Testis (tissue), 3 donors: ENCODE data around the gene EFNB2. TPM values are rescaled to one million over a fixed set of nuclear protein-coding genes. Genes with fewer than 3 reads are reported as not detected.
A peak's percentile ranks its signal among the peaks of the same experiment; 100 is the strongest.

Experiments
- DNase-seq: peaks from one replicate; pipeline ENCODE4 v3.0.0-alpha.2; 2019
- H3K27ac ChIP-seq, 2 donors: fragments of 200-600 bp; sonication (generic); one replicate each; pipeline ENCODE4 v1.5.1; 2019
- H3K27me3 ChIP-seq: fragments of 200-600 bp; sonication (generic); one replicate; pipeline ENCODE4 v1.5.1; 2019
- H3K36me3 ChIP-seq: fragments of 200-600 bp; sonication (generic); one replicate; pipeline ENCODE4 v1.5.1; 2017; ENCODE audit warnings: low read depth; ENCODE audit errors: missing control alignments
- H3K4me1 ChIP-seq: fragments of 200-600 bp; sonication (generic); one replicate; pipeline ENCODE4 v1.5.1; 2019
- H3K4me3 ChIP-seq, 2 donors: fragments of 200-600 bp; sonication (generic); one replicate each; pipeline ENCODE4 v1.5.1; 2017 to 2019
- H3K9me3 ChIP-seq: fragments of 200-600 bp; sonication (generic); one replicate; pipeline ENCODE4 v1.5.1; 2017
- POLR2A ChIP-seq: fragments of 450-650 bp; IDR thresholded peaks from one replicate; pipeline ENCODE4 v1.6.1; 2017; ENCODE audit warnings: antibody characterized with exemption, mild to moderate bottlenecking, moderate library complexity
- WGBS, 2 donors: methylation state at CpG; one replicate each; pipeline ENCODE4 v1.1.5; 2018; 5-methylcytosine and 5-hydroxymethylcytosine counted together
- intact Hi-C: fragments of 100-400 bp; cut with DNase I; formaldehyde crosslinking; loops from one replicate; pipeline ENCODE4 v1.15.1; 2023; ENCODE audit warnings: low total_unique reads
- polyA plus RNA-seq: library from polyadenylated mRNA; stranded (reverse); fragments of 350-450 nt; fragmentation: Illumina TruSeq; extraction: RNeasy Lipid Tissue Mini Kit (QIAGEN cat#74804); gene quantifications from one replicate; pipeline ENCODE4 v1.2.3, GENCODE V29; 2014; ENCODE audit warnings: low read depth, low replicate concordance; ENCODE audit not compliant: insufficient read depth
- total RNA-seq, 2 donors: library from RNA; depleted of rRNA; stranded (reverse); fragments of >200 nt; gene quantifications; one replicate each; pipeline ENCODE4 v1.2.3, GENCODE V29; 2016
- TF ChIP-seq, protein P1 (sequence below), 3 experiments: fragments of 450-650 bp in 2 of 3; fragments of 200-600 bp in 1 of 3; sonication (generic) in 1 of 3; IDR thresholded peaks; one replicate each; pipeline ENCODE4 v1.5.1; 2016 to 2019; ENCODE audit warnings: antibody characterized with exemption in 3 of 3, mild to moderate bottlenecking in 2 of 3, moderate library complexity in 1 of 3

EFNB2 gene
- total and polyA plus RNA-seq, 3 donors from 2014 or later = 17.4 to 37.7 (median 24.7) TPM

DNA sequence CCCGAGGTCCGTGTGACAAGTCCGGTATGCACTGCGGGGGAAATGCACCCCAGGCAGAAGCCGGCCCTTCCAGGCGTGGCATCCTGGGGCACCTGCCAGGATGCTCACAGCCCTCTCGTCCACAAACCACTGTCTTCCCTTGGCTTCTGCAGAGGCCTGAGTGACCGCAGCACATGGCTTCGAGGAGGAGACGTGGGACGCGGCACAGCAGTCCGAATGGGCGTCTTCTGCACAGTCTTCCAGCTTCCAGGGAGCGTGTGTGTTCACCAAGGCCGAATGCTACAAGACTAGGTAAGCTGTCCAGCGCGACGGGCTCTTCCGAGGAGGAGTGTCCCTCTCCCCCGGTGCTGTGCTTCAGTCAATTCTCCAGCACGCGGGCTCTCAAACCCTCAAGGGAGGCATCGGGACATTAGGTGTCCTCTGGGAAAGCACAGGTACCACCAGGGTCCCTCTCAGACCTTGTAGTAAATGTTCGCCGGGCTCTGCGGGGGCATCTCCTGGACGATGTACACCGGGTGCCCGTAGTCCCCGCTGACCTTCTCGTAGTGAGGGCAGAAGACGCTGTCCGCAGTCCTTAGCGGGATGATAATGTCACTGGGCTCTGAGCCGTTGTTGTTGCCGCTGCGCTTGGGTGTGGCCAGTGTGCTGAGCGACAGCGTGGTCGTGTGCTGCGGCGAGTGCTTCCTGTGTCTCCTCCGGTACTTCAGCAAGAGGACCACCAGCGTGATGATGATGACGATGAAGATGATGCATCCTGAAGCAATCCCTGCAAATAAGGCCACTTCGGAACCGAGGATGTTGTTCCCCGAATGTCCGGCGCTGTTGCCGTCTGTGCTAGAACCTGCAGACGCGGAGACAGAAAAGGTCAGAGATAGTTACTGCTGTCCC, 42.6 kb downstream of the EFNB2 start:
- 84 to 95% methylated on average over 19 to 54 of the region's 54 CpGs for WGBS, 2 donors
- peak overlapping the region; percentile 58 to 64 for H3K27ac ChIP-seq

DNA sequence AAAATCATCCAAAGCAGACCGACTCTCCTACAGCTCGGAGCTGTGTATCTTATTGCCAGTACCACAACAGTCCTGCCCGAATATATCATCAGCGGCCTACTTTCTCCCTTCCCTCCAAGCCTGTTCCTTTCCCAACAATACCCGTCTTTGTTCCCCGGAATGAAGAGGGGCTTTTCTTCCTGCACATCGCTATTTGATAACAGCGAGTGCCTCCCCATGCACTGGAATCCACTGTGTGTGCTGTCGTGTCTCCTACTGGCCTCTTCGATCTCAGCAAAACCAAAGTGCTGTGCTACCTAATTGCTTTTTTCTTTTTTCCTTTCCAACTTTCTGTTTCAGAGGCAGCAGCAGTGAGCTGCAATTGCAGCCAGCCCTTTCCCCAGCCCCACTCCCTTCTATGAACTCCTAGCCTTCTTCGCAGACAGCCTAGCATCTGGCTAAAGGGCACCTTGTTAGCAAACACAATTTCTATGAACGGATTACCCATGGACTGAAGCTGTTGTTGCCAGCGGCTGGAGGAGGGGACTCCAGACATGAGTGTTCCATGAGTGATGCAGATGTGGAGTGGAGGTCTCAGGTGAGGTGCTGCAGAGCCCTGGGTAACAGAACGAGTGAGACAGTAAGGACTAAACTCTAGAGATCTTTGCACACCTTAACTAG, 43.4 kb downstream of the EFNB2 start:
- Histone ChIP-seq H3K36me3 (no peaks in the 10 kb centered on the region), H3K9me3 (no peaks in the 10 kb centered on the region), H3K4me1 (peaks cover 41% of the 10 kb centered on the region), H3K27me3 (no peaks in the 10 kb centered on the region), H3K4me3 (no peak overlapping the region), H3K27ac (peak overlapping the region; percentile 58 to 64)
- TF ChIP-seq POLR2A = no peak
- TF ChIP-seq, protein P1, sequence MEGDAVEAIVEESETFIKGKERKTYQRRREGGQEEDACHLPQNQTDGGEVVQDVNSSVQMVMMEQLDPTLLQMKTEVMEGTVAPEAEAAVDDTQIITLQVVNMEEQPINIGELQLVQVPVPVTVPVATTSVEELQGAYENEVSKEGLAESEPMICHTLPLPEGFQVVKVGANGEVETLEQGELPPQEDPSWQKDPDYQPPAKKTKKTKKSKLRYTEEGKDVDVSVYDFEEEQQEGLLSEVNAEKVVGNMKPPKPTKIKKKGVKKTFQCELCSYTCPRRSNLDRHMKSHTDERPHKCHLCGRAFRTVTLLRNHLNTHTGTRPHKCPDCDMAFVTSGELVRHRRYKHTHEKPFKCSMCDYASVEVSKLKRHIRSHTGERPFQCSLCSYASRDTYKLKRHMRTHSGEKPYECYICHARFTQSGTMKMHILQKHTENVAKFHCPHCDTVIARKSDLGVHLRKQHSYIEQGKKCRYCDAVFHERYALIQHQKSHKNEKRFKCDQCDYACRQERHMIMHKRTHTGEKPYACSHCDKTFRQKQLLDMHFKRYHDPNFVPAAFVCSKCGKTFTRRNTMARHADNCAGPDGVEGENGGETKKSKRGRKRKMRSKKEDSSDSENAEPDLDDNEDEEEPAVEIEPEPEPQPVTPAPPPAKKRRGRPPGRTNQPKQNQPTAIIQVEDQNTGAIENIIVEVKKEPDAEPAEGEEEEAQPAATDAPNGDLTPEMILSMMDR (IDR thresholded peaks at IDR 0.05) = no peak
- DNase-seq = peak; percentile 80
- intact Hi-C loops = no loop called here
- WGBS, 2 donors = 59 to 69% methylated on average over 14 of the region's 14 CpGs

More for the DNA sequence above, 42.6 kb downstream of the EFNB2 start:
- Histone ChIP-seq H3K4me3 (no peak overlapping the region), H3K36me3 (no peaks in the 10 kb centered on the region), H3K4me1 (peaks cover 42% of the 10 kb centered on the region), H3K9me3 (no peaks in the 10 kb centered on the region), H3K27me3 (no peaks in the 10 kb centered on the region)
- intact Hi-C loops = no loop called here
- TF ChIP-seq POLR2A = no peak
- DNase-seq = no peak

DNA sequence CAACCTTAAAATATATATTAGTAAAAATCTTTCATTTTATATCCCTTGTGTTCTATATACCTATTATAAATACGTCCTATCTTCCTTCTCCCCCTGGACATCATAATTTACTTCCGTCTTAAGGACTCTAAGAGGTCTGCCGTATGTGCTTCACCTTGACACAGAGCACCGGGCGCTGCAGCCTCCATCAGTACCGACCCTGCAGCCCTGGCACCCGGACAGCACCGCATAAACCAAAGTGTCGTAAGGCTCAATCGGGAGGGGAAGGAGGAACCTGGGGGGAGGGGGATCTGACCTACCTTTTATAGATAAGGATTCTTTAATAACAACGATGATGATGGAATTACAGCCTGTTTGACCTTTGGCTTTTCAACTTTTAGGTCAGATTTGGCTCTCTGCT, 44.0 kb downstream of the EFNB2 start:
- no peak for DNase-seq
- Histone ChIP-seq H3K27me3 (no peaks in the 10 kb centered on the region), H3K9me3 (no peaks in the 10 kb centered on the region), H3K27ac (peak overlapping the region in 1 of 2 donors; percentile 23), H3K4me3 (no peak overlapping the region), H3K4me1 (peaks cover 35% of the 10 kb centered on the region), H3K36me3 (no peaks in the 10 kb centered on the region)
- intact Hi-C loops = no loop called here
- 51 to 58% methylated on average over 11 of the region's 11 CpGs for WGBS, 2 donors
- TF ChIP-seq, protein P1 (IDR thresholded peaks at IDR 0.05) = no peak
- no peak for TF ChIP-seq POLR2A

DNA sequence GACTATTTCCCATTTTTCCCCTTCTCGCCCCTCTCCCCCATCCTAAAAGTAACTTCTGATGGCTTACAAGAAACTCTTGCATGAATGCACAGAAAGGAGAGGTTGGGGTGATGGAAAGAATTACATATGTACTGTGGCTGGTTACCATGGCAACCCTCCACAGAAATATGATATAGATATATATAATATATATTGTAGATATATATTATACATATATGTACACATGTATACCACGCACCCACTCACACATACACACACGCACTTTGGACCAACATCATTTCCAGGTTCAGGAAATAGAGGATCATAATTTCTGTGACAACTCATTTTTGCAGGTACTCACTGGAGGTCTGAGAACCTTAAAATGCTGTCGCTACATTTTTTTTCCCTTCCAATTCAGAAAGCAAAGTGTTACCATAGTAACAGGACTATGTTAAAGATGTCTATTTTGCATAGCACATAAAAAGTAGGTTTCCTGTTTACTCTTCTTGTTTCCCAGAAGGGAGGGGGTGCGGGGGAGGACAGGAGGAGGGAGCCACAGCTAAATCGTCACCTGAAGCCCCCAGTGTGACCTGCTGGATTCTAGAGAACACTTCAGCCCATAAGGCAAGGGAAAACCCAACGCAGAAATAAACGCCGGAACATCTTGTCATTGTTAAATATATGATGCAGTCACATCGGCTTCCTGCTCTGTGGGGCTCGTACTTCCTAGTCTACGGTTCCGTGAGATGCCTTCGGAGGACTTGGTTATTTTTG, 44.7 kb downstream of the EFNB2 start:
- H3K27ac ChIP-seq = peak overlapping the region in 1 of 2 donors; percentile 23

More for the DNA sequence above, 44.7 kb downstream of the EFNB2 start:
- DNase-seq = no peak
- TF ChIP-seq POLR2A = no peak
- TF ChIP-seq, protein P1 (IDR thresholded peaks at IDR 0.05) = no peak
- Histone ChIP-seq H3K4me3 (no peak overlapping the region), H3K9me3 (no peaks in the 10 kb centered on the region), H3K27me3 (no peaks in the 10 kb centered on the region), H3K36me3 (no peaks in the 10 kb centered on the region), H3K4me1 (peaks cover 30% of the 10 kb centered on the region)
- intact Hi-C loops = no loop called here
- WGBS, 2 donors = 59 to 69% methylated on average over 14 of the region's 14 CpGs
